Measurements from ENCODE around the gene NDST3. TPM values are rescaled to one million over a fixed set of nuclear protein-coding genes. Genes with fewer than 3 reads are reported as not detected.
"Not testable (repeated sequence)": the region's sequence is repeated elsewhere in the genome, so short reads cannot be mapped to it uniquely, and the experiment has no call there.

Gene NDST3
- total RNA-seq, 1 experiment from 2014 or later: 0.70 TPM

DNA sequence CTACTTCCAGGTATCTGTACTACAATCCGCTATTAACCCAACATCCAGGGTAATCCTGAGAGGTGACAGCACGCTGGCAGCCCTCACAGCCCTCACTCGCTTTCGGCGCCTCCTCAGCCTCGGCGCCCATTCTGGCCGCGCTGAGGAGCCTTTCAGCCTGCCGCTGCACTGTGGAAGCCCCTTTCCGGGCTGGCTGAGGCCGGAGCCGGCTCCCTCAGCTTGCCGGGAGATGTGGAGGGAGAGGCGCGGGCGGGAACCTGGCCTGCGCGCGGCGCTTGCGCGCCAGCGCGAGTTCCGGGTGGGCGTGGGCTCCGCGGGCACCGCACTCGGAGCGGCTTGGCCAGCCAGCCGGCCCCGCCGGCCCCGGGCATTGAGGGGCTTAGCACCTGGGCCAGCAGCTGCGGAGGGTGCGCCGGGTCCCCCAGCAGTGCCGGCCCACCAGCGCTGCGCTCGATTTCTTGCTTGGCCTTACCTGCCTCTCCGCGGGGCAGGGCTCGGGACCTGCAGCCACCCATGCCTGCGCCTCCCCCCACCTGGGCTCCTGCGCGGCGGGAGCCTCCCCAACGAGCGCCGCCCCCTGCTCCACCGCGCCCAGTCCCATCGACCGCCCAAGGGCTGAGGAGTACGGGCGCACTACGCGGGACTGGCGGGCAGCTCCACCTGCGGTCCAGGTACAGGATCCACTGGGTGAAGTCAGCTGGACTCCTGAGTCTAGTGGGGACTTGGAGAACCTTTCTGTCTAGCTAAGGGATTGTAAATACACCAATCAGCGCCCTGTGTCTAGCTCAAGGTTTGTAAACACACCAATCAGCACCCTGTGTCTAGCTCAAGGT is 231.2 kb downstream of the NDST3 start:
- no peak overlapping the region for H2BK120ac ChIP-seq (ENCODE audit: low read depth, low read length, poor library complexity, severe bottlenecking)
- H2BK15ac ChIP-seq (ENCODE audit: low read depth, low read length): no peak overlapping the region
- no peak overlapping the region for H3K27ac ChIP-seq (ENCODE audit: insufficient read length, low read depth, low read length)
- H3K4me1 ChIP-seq (ENCODE audit: insufficient read depth, low read length): no peaks in the 10 kb centered on the region
- Mint-ChIP-seq H3K4me1 (no peaks in the 10 kb centered on the region), H3K27ac (no peak overlapping the region), H3K9me3 (no peaks in the 10 kb centered on the region), H3K36me3 (ENCODE audit: insufficient read depth in 1 of 3, low read depth in 3 of 3) (no peaks in the 10 kb centered on the region), H3K27me3 (ENCODE audit: low read depth) (no peaks in the 10 kb centered on the region), H3K4me3 (no peak overlapping the region)
- no peaks in the 10 kb centered on the region for H3K23me2 ChIP-seq (ENCODE audit: insufficient read length, low read depth, low read length, poor library complexity, severe bottlenecking)
- H3K79me1 ChIP-seq (ENCODE audit: insufficient read depth, low read depth, low read length, poor library complexity, severe bottlenecking): no peaks in the 10 kb centered on the region
- H2AFZ ChIP-seq (ENCODE audit: low read length): no peak overlapping the region
- no peak overlapping the region for H2AK5ac ChIP-seq (ENCODE audit: insufficient read length, low read length)
- no peak overlapping the region for H2BK20ac ChIP-seq (ENCODE audit: low read depth, low read length, poor library complexity, severe bottlenecking)
- no peak overlapping the region for H4K5ac ChIP-seq (ENCODE audit: insufficient read length, low read depth, low read length)
- H3K27me3 ChIP-seq (ENCODE audit: insufficient read depth, low read length): no peaks in the 10 kb centered on the region
- H3K9ac ChIP-seq (ENCODE audit: extremely low read depth, insufficient read length, low read length): no peak overlapping the region
- H3K56ac ChIP-seq (ENCODE audit: insufficient read length, low read depth, low read length): no peak overlapping the region
- TF ChIP-seq, protein P1, sequence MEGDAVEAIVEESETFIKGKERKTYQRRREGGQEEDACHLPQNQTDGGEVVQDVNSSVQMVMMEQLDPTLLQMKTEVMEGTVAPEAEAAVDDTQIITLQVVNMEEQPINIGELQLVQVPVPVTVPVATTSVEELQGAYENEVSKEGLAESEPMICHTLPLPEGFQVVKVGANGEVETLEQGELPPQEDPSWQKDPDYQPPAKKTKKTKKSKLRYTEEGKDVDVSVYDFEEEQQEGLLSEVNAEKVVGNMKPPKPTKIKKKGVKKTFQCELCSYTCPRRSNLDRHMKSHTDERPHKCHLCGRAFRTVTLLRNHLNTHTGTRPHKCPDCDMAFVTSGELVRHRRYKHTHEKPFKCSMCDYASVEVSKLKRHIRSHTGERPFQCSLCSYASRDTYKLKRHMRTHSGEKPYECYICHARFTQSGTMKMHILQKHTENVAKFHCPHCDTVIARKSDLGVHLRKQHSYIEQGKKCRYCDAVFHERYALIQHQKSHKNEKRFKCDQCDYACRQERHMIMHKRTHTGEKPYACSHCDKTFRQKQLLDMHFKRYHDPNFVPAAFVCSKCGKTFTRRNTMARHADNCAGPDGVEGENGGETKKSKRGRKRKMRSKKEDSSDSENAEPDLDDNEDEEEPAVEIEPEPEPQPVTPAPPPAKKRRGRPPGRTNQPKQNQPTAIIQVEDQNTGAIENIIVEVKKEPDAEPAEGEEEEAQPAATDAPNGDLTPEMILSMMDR (conservative IDR thresholded peaks at IDR 0.05): no peak
- H2BK12ac ChIP-seq (ENCODE audit: insufficient read length, low read depth, low read length): no peak overlapping the region
- H3T11ph ChIP-seq (ENCODE audit: low read length): no peak overlapping the region
- H4K8ac ChIP-seq (replicated peaks; ENCODE audit: insufficient read length, low read depth, low read length): no peak overlapping the region
- H4K91ac ChIP-seq (ENCODE audit: insufficient read length, low read depth, low read length): no peak overlapping the region
- H2BK5ac ChIP-seq (ENCODE audit: insufficient read length, low read length): no peak overlapping the region
- DNase-seq: peak; percentile 40
- WGBS (ENCODE audit: extremely low coverage, insufficient read length, low lambda C conversion rate): no CpG with 5 or more reads among the region's 64 CpGs
- H3K79me2 ChIP-seq (ENCODE audit: insufficient read depth, low read length): no peaks in the 10 kb centered on the region
- H3K4ac ChIP-seq (ENCODE audit: low read depth, low read length): no peak overlapping the region
- H3K18ac ChIP-seq (ENCODE audit: insufficient read length, low read depth, low read length): no peak overlapping the region
- no peaks in the 10 kb centered on the region for H4K20me1 ChIP-seq (ENCODE audit: control insufficient read depth, insufficient read depth, insufficient read length)
- H3K9me3 ChIP-seq (ENCODE audit: control insufficient read depth, low read depth, low read length): no peaks in the 10 kb centered on the region
- 0 out of 2 replicates have a peak overlapping the region, but pooled peaks have one; percentile 40 for H3K14ac ChIP-seq (ENCODE audit: insufficient read depth, low read length)
- no peak overlapping the region for H3K23ac ChIP-seq (ENCODE audit: insufficient read length, low read depth, low read length)
- no peak overlapping the region for H3K4me2 ChIP-seq (ENCODE audit: insufficient read depth, insufficient read length, low read length)

DNA sequence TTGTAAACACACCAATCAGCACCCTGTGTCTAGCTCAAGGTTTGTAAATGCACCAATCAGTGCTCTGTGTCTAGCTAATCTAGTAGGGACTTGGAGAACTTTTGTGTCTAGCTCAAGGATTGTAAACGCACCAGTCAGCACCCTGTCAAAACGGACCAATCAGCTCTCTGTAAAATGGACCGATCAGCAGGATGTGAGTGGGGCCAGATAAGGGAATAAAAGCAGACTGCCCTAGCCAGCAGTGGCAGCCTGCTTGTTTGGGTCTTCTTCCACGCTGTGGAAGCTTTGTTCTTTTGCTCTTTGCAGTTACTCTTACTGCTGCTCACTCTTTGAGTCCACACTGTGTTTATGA is 231.8 kb downstream of the NDST3 start:
- not testable (repeated sequence) for H3K79me1 ChIP-seq (ENCODE audit: insufficient read depth, low read depth, low read length, poor library complexity, severe bottlenecking); H2BK12ac ChIP-seq (ENCODE audit: insufficient read length, low read depth, low read length); H4K20me1 ChIP-seq (ENCODE audit: control insufficient read depth, insufficient read depth, insufficient read length); H2BK5ac ChIP-seq (ENCODE audit: insufficient read length, low read length); H3K27me3 ChIP-seq (ENCODE audit: insufficient read depth, low read length); H3T11ph ChIP-seq (ENCODE audit: low read length); H3K14ac ChIP-seq (ENCODE audit: insufficient read depth, low read length); H3K18ac ChIP-seq (ENCODE audit: insufficient read length, low read depth, low read length); H4K8ac ChIP-seq (replicated peaks; ENCODE audit: insufficient read length, low read depth, low read length); H3K23ac ChIP-seq (ENCODE audit: insufficient read length, low read depth, low read length); H2BK20ac ChIP-seq (ENCODE audit: low read depth, low read length, poor library complexity, severe bottlenecking); H2AK5ac ChIP-seq (ENCODE audit: insufficient read length, low read length); H3K23me2 ChIP-seq (ENCODE audit: insufficient read length, low read depth, low read length, poor library complexity, severe bottlenecking); H3K9me3 ChIP-seq (ENCODE audit: control insufficient read depth, low read depth, low read length); H3K36me3 Mint-ChIP-seq (ENCODE audit: insufficient read depth in 1 of 3, low read depth in 3 of 3); H3K27ac Mint-ChIP-seq; H2BK15ac ChIP-seq (ENCODE audit: low read depth, low read length); H3K9ac ChIP-seq (ENCODE audit: extremely low read depth, insufficient read length, low read length); H3K4me2 ChIP-seq (ENCODE audit: insufficient read depth, insufficient read length, low read length); H3K27me3 Mint-ChIP-seq (ENCODE audit: low read depth); H3K4ac ChIP-seq (ENCODE audit: low read depth, low read length); H3K27ac ChIP-seq (ENCODE audit: insufficient read length, low read depth, low read length); H3K9me3 Mint-ChIP-seq; H3K4me1 ChIP-seq (ENCODE audit: insufficient read depth, low read length); H3K79me2 ChIP-seq (ENCODE audit: insufficient read depth, low read length); H4K5ac ChIP-seq (ENCODE audit: insufficient read length, low read depth, low read length); H3K56ac ChIP-seq (ENCODE audit: insufficient read length, low read depth, low read length); H4K91ac ChIP-seq (ENCODE audit: insufficient read length, low read depth, low read length); H2AFZ ChIP-seq (ENCODE audit: low read length); H3K4me1 Mint-ChIP-seq; H2BK120ac ChIP-seq (ENCODE audit: low read depth, low read length, poor library complexity, severe bottlenecking); DNase-seq; H3K4me3 Mint-ChIP-seq
- WGBS (ENCODE audit: extremely low coverage, insufficient read length, low lambda C conversion rate): no CpG with 5 or more reads among the region's 4 CpGs
